ENCODE measurements around the gene FOXI3.
A peak's percentile ranks its signal among the peaks of the same experiment; 100 is the strongest.

FOXI3 gene

DNA sequence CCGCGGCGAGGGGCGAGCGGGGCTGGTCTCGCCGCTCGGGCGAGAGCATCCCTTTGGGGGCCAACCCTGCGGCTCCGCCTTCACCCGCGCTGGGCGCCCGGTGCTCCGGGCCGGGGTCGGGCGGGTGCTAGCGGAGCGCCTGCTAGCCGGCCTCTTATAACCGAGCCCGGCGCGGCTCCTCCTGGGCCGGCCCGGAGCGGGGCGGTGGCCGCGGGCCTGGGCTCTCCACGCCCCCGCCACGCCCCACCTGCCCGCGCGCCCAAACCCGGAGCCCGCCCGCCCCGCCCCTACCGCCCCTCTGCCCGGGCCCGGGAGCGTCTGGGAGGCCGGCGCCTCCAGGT is at the start of gene FOXI3:
TSS of gene FOXI3 (minus strand) at position 129 of the 341 bp plus-strand sequence. CDS start 158 bp downstream, outside the sequence.
- peak; percentile 41 for DNase-seq

DNA sequence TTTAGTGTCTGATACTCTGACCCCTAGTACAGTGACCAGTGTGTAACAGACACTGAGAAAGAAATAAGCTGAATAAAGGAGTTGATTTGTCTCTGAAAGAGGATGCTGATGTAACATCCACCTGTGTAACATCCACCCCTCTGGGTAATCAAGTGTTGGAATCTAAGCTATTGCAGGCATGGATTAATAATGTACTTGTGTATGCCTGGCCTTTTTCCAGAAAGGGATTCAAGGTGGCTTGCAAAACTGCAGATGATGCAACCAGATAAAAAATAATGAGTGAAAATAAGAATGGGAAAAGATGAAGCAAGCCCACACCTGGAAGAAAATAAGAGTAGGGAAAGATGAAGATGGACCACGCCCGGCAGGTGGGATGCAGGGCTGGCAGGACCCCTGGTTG is 48.2 kb upstream of the FOXI3 start:
- no peak for DNase-seq

DNA sequence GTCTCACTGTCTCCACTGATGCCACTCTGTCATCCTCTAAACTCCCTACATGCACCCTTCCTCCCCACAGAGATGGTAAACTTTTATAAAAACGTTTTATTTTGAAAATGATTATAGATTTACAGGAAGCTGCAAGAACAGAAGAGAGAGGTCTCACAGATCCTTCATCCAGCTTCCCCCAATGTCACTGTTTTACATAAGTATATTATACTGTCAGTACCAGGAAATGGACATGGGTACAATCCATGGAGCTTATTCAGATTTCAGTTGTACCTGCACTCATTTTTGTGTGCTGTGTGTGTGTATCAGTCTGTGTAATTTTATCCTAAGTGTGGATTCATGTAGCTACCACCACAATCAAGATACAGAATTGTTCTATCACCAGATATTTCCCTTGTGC is 46.7 kb upstream of the FOXI3 start:
- no peak for DNase-seq

DNA sequence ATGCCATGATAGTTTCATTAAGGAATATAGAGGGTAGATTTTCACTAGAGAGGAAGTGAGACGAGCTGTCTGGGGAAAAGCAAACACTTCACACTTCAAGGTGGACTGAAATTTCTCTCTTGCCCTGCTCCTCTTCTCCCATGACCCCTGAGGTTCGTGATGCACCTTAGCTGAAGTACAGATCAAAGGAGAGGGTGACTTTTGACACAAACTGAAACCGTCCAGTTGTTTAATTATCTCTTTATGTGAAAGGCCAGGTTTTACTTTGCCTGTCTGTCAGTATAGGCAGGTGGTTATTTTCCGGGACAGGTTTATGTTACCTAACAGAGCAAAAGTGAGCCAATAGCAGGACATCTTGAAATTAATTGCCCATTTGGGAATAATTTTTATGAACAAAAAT is 41.0 kb upstream of the FOXI3 start:
- DNase-seq: no peak

DNA sequence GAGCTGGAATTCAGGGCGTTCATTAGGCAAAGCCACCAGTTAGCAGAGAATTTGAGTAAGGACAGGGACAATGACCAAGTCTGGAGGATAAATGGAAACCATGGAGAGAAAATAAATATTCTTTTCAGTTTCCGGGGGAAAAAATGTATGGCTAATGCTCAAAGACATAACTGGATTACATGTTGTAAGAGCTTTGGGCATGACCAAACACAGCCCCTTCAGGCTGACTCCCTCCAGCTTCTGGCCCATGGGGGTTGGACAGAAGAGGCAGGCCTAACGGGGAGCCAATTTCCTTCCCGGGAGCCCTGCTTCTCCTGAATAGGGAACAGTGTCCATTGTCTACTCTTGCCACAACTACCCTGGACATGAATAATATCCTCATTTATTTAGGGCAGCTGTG is 39.5 kb upstream of the FOXI3 start:
- no peak for DNase-seq

DNA sequence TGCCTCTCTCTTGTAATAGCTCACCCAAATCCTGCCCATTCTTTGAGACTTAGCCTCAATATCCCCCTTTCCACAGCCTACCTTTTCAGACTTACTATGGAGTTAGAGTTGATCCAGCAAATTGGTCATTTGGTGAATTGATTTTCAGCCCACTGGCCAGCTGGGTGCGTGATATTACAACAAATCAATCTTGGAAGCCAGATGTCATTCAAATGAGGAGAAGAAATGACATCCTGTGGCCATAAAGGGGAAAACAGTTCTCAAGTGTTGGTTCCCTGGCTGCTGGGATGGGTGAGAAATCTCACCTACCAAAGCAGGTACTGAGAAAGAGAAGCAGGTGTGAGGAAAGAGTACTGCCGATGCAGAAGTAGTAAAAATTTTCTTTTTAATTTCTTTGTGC is 36.7 kb upstream of the FOXI3 start:
- DNase-seq: no peak

DNA sequence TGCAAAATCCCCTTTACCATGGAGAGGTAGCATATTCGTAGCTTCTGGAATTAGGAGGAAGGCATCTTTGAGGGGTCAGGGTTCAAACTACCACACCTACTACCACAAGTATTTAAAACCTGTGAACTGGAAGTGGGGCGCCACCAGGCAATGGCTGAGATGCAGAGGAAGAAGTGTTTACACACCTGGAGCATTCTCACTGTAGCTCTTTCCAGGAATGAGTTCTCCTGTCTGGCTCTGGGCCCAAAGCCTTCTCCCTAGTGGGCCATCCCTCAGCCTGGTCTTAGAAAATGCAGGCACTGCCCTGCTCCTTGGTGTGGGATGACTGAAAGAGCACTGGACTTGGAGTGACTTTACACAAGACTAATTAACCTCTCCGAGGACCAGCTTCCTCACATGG is 30.7 kb upstream of the FOXI3 start:
- DNase-seq: no peak

DNA sequence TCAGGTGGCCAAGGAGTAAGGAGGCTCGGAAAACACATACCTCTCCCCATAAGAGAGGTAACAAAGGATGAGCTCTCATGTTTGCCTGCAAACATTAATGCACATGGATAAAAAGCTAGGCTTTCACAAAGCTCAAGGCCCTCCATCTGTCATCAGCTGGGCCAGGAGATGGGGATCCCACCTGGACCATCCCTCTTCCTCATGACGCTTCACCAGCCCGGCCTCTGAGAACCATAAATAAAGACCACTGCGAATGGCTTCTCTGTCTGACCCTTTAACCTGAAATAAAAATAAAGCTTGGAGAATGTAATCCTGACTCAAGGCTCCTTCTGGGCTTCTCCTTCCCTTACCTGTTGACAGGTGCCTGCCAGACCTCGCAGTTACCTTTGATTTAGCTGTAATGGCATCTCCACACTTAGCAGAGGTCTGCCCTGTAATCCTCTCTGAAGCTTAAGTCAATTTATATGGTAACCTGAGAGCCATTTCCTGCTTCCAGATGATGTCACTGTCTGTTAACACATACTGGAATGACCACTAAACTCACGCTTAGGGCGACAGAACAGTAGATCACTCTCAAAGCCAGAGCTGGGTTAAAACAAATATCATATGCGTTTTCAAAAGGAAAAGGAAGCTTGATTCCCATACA is 29.3 kb upstream of the FOXI3 start:
- no peak for DNase-seq

DNA sequence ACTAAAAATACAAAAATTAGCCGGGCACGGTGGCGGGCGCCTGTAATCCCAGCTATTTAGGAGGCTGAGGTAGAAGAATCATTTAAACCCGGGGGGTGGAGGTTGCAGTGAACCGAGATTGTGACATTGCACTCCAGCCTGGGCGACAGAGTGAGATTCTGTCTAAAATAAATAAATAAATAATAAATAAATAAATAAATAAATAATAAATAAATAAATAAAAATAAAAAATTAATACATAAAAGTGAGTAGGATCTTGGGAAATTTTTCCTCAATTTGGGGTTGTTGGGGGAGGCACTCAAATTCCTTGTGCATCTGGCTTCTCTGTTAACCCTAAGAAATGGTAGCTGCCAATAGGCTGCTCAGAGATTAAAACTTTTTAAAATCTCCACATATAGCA is 20.3 kb upstream of the FOXI3 start:
- DNase-seq: no peak

DNA sequence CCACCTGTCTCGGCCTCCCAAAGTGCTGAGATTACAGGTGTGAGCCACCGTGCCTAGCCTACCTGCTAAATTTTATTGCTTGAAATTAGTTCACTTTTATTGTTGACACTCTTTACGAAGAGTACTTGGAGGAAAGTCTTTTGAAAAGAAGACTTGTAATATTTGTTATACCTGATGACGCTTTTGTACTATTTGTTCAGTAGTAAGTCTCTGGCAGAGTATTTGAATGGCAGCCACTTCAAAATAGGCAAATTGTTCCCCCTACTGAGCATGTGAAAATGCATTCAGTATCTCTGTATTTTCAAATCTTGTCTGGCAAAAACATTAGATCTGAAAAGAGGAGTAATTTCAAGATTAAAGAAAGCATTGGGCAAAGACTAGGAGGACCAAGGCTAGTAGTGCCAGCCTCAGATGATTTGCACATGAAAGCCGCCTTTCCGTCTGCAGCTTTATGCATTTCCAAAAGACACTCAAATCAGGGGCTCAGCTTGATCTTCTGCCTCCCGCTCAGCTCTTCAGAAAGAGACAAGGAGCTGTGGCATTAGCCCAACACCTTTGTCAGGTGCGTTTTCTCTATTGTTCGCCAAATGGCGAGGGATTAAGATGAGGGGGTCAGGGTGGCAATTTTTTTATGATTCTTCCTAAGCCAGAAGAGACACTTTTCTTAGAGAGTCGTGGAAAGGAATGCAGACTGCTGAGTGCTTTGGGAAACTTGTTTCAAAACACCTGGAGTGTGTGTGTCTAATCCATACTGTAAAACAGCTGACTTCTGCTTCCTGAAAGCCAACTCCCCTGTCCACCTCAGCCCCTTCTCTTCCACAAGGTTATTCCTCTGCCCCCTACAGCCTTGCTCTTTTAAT is 18.8 kb upstream of the FOXI3 start:
- no peak for DNase-seq

DNA sequence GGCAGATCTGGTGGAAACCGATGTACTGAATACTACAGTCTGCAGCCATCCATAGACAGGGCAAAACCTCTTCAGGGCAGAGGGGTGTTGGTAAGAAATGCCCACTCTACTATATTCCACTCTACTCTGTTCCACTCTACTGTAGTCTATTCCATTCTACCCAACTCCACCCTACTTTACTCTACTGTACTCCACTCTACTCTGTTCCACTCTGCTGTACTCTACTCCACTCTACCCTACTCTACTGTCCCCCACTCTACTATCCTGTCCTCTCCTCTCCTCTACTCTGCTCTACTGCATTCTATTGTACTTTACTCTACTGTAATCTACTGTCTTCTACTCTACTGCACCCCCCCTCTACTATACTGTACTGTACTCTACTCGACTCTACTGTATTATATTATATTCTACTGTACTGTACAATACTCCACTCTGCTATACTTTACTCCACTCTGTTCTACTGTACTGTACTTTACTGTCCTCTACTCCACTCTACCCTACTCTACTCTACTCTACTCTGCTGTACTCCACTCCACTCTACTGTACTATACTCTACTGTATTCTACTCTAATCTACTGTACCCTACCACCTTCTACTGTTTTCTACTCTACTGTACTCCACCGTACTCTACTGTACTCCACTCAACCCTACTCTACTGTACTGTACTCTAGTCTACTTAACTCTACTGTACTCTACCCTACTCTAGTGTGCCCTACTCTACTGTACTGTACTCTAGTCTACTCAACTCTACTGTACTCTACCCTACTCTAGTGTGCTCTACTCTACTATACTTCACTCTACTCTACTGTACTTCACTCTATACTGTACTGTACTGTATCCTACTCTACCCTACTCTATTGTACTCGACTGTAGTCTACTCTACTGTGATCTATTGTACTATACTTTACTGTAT is 17.0 kb upstream of the FOXI3 start:
- no peak for DNase-seq

DNA sequence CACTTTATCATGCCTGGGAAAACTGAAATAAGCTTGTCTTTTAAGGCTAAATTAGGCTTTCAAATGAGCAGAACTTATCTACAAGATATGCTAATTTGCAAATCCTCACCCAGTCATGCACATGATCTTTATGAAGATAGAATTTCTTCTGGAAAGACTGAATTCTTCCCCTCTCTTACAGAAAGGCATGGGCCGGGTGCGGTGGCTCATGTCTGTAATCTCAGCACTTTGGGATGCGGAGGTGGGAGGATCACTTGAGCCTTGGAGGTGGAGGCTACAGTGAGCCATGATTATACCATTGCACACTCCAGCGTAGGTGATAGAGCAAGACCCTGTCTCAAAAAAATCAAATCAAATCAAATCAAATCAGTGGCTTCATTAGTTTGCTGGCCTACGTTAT is 11.7 kb upstream of the FOXI3 start:
- DNase-seq: no peak

DNA sequence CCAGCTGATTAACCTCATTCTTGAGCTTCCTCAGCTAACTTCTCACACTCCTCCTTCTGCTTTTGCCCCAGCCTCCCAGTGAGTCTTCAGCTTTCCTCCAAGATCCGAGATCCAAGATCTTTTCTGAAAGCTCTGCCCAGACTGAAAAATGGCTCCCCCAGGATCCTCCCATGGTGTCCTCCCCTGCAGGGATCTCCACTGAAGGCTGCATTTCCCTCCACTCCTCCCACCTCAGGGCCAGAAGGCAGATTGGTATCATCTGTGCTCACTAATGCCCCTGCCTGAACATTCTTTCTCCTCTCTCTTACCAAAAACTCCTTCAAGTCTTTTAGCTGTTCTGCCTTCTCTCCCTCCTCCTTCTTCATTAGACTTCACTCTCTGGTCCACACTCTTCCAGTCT is 6.1 kb upstream of the FOXI3 start:
- no peak for DNase-seq

DNA sequence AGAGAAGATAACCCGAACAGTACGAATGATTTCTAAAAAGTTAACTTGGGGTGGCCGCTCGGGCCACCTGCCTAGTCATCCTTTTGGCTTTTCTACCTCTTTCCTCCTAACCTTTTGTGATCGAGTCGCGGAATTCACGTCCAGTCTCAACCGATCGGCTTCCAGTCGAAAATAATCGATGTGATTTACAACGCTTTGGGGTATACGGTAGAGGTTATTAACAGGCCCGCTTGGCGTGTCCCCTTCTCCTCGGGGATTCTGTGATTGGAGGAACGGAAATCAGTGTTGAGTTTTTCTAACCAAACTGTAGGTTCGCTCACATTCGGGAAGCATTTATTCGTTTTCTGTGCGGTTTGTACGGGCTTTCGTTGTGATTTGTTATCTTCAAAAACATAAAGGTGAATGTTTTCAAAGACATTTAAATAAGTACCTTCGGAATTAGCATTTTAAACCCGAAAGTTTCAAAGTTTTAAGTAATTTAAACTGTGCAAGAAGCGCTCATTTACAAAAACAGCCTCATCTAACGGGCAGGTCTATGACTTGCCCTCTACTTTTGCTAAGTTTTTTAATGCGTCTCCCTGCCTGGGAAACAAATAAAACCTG is 588 bp upstream of the FOXI3 start:
- DNase-seq: peak; percentile 61

DNA sequence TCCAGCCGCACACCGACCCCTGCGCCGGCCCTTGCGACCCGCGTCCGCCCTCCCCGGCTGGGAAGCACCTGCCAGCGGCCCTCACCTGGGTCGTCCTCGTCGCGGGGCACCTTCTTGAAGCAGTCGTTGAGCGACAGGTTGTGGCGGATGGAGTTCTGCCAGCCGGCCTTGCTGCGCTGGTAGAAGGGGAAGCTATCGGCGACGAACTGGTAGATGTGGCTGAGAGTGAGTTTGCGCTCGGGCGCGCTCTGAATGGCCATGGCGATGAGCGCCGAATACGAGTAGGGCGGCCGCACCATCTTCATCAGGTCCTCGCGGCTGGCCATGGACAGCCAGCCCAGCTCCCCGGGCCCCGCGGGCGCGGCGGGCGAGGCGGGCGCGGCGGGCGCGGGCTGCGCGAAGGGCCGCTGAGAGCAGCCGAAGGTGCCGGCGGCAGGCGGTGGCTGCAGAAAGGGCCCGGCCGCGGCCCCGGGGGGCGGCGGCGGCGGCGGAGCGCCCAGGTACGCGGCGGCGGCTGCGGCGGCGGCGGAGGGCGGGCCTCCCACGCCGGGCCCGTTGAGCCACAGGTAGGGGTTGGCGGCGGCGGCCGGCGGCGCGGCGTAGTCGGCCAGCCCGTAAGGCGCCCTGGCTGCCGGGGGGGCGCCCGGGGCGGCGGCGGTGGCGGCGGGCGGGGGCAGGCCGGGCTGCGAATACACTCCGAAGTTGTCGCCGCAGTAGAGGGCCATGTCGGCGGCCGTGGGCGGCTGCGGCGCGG is 505 bp downstream of the FOXI3 start:
- peak; percentile 44 for DNase-seq

DNA sequence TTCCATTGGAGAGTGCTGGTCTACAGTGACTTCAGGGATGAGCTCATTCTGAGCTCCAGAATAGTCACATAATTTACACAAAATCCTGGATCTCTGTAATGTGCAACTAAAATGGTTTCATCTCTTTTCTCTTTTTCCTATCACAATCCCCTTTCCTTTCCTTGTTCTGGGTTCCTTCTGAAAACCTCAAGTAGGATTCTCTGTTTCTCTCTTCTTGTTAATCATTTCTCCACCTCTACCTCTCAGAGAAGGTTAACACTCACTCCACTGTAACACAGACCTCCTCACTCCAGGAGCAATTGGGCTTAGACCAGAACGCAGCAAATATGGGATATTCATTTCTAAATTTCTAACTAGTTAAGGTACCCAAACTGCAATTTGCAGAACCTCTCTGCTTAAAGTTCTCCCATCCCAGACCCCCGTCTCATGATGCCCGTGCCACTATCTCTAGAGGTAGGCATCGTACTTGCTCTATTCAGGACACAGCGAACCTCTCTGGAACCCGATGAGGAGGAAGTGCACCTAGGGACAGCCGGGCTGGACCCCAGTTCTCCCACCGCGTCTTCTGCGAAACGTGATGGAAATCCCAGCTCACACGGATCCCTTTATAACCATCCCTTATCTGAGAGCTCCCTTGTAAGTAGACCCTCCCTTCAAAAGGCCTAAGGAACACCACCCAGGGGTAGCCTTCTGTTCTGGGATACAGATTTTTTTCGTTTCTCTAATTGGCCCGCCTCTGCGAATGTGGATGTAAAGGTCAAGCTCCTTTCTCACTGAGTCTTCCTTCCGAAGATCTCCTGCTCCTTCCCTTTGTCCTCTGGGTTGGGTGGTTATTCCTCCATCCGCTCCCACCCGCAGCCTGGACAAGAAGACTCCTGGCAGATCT is 1.3 kb downstream of the FOXI3 start:
- peak; percentile 45 for DNase-seq

DNA sequence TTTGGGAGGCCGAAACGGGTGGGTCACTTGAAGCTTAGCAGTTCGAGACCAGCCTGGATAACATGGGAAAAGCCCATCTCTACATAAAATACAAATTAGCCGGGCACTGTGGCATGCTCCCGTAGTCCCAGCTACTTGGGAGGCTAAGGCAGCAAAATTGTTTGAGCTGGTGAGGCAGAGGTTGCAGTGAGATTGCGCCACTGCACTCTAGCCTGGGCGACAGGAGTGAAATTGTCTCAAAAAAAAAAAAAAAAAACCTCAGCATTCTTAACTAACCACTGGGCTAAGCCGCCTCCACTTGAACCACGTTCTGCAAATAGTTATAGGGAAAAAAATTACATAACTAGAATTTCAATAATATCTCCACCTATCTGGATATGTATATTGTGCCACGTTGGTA is 2.3 kb downstream of the FOXI3 start:
- no peak for DNase-seq

DNA sequence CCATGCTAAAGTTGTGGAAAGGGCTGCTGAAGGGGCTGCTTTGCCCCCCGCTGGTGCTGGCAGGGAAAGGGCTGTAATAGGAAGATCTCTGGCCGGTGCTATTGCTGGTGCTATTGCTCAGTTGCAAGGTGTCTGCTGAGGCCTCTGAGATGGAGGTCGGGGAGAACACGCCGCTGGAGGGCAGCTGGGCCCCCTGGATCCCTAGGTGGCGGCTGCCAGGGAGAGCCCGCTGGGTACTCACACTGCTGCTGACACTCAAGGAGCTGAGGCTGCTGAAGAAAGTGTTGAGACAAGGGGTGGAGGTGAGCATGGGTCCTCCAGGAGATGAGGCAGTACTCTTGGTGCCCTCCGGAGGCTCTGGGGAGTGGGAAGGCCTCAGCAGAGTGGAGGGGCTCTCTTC is 4.2 kb downstream of the FOXI3 start:
- no peak for DNase-seq

DNA sequence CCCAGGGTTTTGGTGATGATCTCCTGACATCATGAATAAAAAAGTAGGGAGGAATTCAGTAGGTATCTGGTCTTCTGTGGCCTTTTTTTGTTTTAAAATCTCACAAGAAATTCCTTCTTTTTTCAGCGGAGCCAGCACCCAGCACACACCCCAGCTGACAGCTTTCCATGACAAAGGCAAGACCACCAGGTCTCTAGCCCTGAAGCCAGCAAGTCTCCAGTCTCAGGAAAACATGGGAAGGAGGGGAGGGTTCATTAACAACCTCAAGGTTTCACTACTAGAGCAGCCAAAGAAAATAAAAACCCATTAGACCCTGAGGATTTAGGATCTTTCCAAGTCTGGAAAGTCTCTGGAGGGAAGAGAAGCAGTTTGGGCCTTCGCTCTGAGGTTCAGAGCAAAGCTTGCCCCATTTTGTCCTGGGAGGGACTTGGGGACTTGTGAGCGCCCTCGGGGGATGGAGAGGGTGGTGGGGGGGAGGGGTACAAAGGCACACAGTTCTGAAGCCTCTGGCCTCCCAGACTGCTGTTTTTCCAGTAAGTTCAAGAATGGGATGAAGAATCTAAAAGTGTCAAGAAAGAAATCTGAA is 9.0 kb downstream of the FOXI3 start:
- DNase-seq: no peak

DNA sequence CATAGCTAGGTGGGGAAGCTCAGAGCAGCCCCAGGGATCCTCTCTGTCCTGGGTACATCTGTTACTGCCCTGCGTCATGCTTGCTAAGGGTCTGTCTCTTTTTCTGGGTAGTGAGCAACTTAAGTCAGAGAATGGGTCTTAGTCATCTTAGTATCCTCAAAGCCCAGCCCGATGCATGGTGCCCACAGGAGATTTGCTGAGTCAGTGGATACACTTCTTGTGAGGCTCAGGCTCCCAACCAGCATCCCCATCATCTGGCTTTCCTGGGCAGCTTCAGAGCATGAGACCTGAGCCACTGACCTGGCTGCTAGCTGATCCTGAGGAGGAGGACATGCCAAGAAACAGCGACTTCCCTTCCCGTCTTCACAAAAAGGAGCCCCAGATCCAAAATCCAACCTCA is 10.0 kb downstream of the FOXI3 start:
- DNase-seq: no peak

DNA sequence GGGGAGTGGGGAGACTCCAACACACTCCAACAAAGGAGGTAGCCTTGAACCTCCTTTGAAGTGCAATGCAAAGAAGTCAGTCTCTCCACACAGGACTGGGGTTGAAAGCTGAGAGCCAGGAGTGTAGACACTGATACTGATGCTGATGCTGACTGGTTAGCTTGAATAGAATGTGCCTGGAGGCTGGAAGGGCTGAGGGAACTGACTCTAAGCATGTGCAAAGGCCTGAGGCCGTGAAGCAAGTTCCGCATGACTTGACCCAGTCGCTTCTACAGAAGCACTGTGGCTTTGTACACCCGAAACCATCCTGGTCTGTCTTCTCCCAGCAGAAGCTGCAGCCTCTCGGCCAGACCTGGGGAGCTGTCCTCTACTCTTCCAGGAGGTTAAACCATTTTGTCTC is 10.4 kb downstream of the FOXI3 start:
- no peak for DNase-seq
